HG02798 (cell line): ENCODE data around the gene ING5.

Experiments
- ATAC-seq: cut with Tn5 transposase; IDR thresholded peaks from one replicate; pipeline ENCODE4 v1.9.1; 2021; ENCODE audit warnings: mild to moderate bottlenecking; ENCODE audit not compliant: unreplicated experiment, poor library complexity

Gene ING5

DNA sequence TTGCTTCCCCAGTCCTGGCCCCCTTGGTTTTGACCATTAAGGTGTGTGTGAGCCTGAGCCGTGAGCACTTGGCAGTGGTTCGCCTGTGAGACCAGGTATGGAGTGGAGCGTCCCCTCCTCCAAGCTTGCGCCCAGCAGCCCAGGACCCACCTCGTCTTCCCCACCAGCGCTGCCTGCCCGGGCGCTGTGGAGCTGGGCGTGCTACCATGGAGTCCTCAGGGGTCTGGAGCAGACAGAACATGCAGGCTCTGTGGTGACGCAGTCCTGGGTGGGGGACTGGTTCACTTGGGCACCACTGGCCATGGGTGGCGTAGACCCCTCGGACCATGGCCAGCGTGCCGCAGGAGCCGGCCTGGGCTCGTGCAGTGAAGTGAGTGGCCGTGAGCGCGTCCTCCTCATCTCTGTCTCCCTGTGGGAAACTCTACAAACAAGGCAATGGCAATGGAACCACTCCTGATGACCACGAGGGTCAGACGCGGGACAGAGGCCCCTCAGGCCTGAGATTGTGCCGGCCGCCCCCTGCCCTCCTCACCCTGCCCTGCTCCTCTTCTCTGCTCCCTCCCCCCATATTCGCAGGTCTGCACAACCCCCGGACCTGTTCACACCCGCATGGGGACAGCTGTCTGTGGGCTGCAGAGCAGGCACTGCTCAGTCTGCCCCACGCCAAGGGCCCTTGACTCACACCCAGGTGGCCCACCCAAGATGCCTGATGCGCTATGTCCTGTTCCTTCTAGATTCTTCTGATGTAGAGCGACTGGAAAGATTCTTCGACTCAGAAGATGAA is 30.2 kb upstream of the ING5 start:
- ATAC-seq: no peak

DNA sequence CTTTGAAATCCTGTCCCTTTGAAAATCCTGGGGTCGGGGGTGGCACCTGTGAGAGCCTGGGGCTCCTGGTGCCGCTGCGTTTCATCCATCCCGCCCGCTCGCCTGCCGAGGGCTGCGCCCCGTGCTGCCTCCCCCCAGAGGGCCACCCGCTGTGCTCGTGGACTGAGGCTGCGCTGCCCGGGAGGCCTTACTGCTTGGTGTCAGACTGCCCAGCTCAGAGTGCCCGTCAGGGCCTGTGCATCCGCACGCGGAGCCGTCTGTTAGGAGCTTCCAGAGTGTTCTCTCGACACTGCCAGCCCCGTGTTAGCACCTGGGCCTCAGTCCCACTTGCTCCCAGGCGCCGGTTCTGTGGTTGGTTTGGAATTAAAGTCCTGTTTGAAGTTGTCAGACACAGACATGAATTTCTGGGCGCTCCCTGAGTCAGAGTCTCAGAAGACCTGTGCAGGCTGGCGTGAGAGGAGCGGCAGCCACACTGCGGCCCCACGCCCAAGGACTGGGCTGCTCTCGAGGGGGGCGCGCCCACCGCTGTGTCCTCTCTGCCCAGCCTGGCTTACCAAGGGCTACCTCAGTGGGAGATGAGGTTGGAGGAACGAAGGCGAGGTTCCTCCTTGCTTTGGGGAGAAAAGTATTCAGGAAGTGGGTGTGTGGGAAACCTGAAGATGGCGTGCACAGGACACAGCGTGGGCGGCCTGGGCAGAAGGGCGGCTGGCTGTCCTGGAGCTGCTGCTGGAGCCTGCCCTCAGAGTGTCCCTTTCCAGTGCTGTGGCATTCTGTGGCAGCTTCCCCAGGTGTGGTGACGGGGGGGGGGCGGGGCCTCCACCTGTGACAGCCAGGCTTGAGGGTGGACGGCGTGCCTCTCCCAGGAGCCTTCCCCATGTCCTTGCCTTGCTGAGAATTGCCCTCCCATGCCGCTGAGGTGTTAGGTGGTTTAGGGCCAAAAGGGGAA is 29.3 kb upstream of the ING5 start:
- no peak for ATAC-seq

DNA sequence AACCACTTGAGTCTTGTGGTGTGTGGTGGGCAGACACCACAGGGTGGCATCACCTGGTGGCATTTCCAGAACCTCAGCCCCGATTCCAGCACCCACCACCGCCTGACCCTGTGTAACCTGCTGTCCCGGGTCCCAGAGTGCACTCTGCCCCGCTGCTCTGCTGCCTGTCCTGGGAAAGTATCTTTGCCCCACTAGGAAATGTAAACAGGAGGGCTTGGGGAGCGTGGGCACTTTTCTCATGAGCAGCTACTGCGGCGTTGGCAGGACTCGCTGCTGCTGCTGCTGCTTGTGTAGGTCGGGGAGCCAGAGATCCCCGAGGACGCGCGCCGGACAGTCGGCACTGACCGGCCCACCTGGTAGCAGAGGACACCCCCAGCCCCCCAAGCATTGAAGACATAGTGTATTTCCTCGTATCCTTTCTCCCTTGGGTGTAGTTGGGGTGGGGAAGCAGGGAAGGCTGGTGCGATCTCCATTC is 28.6 kb upstream of the ING5 start:
- ATAC-seq: no peak

DNA sequence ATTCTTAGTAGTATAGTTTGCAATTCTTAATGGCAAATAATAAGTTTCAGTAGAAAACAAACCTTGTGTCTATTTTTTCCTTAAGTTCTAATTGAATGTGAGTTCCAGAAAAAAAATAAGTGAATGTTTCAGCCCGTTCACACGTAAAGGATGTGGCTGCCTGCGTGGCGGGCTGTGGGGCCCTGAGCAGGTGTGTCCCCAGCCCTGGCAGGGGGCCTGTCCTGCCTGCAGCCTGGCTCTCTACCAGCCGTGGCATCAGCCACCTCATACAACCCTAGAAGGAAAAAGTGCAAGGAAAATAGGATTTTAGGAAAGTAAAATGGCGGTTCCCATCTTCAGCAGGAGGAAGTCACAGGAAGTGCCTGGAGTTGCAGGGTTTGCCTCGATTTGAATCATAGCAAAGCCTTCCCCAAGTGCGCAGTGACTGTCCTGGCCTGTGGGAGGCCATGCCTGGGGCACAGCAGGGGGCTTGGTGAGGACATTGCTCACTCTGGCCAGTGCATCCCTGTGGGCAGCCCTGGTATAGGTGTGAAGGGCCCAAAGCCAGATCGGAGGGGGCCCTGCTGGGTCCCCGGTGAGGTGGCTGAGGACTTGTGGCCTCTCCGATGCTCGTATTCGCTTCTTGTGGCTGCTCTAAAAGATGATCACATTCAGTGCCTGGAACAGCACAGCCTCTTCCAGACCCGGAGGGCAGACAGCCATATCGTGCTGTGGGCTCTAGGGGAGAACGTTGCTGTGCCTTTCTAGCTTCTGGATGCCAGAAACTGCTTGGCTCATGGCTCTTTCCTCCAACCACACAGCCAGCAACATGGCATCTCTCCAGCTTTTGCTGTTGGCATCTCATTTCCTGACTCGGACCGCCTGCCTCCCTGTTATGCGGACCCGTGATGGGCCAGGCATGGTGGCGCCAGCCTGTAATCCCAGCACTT is 27.8 kb upstream of the ING5 start:
- ATAC-seq: no peak

DNA sequence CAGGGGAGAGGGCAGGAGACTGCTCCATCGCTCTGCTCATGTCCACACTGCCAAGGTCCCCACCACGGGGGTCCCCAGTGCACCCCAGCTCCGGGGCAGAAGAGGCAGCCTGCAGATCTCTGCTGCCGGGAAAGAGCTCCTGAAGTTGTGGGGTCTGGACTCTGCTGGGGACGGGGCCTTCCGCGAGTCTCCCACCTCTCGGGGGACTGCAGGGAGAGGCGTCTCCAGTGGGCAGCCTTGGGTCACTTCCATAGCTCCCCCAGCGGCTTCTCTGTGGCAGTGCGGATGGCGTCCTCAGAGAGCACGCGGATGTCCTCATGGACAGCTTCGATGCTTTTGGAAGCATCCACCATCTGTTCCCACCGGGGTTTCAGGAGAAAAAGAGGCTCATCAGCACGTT is 26.0 kb upstream of the ING5 start:
- ATAC-seq: no peak

DNA sequence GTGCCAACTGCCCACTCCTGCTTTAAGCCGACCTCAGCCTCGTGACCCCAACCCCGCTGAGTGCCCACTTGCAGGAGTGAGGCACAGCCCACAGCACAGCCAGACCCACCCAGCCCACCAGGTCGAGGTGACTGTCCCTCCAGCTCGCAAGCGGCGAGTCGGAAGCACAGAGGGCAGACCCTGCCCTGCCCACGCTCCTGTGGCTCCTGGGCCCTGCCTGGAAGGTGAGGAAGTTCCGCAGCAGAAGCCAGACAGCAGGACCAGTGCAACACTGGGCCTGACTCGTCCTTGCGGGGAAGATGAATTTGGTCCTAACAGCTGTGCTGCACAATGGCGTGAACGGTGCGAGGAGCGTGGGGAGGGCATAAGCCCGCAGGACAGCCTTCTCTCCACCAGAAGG is 25.2 kb upstream of the ING5 start:
- no peak for ATAC-seq

DNA sequence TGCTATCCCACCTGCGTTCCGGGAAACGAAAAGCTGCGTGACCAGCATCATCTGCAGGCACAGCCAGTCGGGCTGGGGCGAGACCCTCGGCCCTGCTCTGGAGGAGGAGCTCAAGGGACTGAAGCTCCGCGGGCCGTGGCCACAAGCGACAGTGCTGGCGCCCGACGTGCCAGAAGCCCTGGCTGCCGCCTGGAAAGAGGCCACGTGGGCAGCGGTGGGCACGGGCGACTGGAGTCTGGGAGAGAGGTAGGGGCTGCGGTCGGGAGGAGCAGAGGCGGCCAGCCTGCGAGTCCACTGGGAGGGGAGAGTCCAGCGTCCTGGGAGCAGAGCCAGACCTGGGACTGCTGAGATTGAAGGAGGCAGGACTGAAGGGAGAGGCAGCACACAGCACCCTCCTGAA is 24.4 kb upstream of the ING5 start:
- ATAC-seq: no peak

DNA sequence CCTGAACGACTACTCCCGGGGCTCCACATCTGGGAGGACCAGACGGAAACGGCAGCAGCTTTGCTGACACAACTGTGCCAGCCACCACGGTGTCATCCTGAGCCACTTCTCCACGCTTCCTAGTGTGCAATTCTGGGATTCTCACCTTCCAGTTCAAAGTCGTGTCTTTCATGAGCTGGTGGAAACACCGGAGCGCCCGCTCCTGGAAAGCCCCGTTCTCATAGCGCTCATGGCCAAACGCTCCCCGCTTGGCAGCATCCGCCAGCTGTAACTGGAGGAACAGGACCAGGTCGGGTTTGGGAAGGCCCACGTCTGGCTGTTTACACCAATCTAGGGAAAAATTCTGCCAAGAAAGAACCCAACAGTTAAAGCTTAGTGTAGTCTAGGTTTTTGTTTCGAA is 23.5 kb upstream of the ING5 start:
- no peak for ATAC-seq

DNA sequence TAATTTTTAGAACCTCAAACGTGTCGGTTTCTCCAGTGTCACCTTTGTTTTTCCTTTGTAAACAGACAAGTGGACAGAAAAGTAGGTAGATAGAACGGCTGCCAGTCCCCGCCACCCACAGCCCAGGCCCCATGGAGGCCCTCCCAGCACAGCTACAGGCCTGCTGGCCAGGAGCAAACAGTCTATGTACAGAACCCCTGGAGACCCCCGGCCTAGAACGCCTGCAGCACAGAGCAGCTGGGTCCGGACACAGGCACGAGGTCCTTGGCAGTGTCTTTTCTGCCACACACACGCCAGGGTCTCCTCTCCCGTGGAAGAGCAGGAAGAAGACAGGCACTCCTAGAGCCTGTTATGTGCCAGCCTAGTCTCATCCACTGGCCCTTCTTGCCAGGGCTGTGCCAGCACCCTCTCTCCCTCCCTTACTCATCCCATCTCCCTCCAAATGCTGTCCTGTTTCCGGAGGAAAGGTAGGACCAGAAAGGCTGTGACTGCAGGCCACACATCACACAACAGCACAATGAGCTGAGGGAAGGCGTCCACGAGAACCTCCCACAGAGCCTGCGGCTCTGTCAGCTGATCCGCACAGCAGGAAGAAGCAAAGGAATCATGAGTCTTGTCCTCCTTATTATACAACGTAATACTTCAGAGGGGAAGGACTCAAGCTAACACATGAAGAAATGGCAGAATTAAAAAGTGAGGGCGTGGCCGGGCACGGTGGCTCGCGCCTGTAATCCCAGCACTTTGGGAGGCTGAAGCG is 22.9 kb upstream of the ING5 start:
- no peak for ATAC-seq

DNA sequence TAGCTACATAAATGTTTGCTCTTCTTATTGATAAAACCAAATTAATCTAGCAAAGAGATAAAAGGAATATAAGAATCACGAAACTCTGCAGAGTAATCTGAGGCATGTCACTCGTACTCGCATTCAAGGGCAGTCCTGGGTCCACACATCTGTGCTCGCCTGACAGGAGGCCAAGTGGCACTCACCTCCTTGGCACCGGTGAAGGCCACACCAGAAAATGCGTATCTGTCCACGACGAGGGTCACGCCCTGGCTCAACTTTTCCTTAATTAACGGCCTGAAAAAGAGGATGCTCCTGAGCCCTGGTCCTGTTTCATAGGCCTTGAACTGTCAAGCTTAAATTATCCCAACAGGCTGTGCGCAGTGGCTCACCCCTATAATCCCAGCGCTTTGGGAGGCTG is 21.8 kb upstream of the ING5 start:
- no peak for ATAC-seq

DNA sequence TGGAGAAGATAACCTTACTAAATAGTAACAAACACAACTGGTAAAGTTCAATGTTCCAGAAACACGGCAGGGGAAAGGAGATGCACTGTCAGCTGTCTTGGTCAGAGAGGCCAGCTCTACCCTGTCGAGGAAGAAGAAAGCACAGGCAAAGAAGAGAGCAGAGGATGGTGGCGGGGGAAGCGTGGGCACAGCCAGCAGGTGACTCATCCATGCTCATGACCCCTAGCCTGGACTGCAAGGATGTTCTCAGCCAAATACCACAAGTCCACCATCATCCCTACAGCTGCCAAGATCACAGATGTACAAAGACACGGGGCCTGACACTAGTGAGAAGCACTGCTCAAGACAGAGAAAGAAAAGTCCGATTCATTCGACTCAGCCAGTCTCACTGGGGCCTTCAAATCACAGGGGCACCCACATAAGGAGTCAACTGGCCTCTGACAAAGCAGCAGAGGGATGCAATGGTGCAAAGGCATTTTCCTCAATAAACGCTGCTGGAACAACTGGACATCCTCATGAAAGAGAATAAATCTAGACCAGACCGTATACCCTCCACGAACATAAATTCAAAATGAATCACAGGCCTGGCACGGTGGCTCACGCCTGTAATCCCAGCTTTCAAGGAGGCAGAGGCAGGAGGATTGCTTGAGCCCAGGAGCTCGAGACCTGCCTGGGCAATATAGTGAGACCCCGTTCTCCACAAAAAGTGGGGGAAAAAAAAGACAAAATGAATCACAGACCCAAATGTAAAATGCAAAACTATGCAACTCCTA is 20.8 kb upstream of the ING5 start:
- no peak for ATAC-seq

DNA sequence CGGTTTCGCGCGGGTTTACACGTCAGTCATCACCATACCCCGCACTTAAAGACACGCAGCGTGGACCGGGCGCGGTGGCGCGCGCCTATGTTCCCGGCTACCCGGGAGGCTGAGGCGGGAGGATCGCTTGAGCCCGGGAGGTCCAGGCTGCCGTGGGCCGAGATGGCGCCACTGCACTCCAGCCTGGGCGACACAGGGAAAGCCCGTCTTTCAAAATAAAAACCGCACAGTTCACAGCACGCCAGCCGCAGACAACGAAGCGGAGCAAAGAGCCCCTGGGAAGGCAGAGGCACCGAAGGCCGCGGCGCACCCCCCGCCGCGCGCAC is 15.6 kb upstream of the ING5 start:
- ATAC-seq: no peak

DNA sequence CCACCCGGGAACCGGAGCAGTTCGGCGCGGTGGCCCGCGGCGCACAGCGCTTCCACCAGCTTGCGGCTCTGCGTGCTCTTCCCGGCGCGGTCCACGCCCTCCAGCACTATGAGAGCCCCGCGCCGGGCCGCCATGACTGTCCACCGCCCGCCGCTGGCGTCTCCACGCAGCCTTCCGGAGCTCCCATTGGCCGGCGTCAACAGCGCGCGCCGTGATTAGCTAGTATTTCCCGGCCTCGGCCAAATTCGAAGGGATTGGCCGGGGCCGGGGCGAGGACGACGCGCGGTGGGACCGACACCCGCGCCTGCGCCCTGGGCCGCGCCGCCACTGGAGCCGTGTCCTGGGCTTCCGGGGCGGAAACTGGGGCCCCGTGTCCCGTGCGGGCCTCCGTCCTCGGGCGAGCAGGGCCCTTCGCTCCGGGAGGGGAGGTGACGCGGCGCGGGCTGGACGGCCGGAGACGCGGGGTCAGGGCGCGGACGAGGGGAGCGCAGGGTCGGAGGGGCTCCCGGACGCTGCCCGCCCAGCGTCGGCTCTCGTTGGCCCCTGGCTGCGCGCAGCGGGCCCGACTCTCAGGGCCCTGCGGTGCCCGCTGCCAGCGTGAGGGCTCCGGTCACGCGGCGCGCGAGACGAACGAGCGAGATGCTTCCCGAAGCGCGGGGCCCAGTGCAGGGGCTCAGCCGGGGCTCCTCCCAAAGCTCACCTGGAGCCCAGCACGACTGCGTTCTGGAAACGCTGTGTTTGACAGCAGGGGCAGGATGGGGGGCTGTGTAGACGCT is 15.0 kb upstream of the ING5 start, which contains the start of gene DTYMK:
Gene DTYMK (minus strand): TSS at position 166 of the 776 bp plus-strand sequence. CDS start 32 bp downstream, at position 134.
- peak; percentile 97 for ATAC-seq

DNA sequence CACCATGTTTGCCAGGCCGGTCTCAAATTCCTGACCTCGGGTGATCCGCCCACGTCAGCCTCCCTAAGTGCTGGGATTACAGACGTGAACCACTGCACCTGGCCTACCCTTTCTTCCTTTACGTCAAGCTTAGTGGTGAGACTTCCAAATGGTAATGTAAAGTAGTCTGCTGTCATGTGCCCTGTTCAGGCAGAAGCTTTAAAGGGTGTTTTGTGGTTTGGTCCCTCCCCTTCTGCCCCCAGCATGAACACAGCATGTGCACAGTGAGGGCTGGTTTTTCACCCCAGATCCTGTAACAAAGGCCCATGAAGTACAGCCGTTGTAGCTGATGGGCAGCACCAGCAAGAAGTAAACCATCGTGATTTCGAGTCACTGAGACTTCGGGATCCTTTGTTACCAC is 12.5 kb upstream of the ING5 start:
- no peak for ATAC-seq

DNA sequence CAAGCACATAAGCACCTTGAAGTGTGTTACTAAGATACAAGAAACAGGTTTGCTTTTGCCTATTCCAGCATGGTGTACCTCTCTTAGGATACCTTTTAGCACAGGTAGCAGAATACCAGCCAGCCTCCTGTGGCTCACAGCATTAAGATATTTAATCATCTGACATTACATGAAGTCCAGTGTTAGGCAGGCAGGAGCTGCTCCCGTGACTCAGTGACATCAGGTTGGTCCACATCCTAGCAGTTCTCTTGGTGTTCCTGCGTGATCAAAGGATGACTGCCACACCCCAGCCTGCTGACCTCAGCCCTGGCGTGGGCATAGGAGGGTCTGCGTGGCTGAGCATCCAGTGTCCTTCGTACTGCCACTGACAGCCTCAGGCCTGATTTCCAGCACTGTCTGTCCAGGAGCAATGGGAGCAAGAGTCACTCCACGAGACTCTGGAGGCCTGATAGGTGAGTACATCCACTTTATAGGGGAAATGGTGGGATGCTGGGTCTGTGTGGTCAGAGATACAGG is 11.6 kb upstream of the ING5 start:
- no peak for ATAC-seq

DNA sequence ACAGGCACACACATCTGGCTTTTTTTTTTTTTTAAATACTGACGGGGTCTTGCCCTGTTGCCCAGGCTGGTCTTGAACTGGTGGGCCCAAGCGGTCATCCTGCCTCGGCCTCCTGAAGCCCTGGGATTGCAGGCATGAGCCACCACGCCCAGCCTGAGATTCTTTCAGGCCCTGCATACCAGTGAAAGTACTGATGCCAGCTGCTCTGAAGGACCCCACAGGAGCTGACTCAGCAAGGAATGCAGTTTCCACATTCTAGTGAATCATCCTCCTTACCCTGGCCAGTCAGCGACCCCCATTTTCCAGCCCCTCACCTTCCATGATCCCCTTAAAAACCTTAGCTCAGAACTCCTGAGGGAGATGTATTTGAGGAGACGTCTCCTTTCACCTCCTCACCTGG is 9.4 kb upstream of the ING5 start:
- ATAC-seq: no peak

DNA sequence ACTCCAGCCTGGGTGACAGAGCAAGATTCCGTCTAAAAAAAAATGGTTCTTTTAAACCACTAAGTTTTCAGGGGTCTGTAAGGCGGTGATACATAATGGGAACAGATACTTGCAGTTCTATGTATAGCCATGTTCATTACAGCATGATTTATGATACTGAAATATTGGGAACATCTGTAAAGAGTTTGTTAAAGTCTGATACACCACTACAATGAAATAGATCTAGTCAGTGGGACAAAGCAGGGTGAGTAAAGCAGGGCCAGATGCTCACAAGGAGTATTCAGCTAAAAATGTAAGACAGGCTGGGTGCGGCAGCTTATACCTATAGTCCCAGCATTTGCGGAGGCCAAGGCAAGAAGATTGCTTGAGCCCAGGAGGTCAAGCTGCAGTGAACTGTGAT is 6.2 kb upstream of the ING5 start:
- ATAC-seq: no peak

DNA sequence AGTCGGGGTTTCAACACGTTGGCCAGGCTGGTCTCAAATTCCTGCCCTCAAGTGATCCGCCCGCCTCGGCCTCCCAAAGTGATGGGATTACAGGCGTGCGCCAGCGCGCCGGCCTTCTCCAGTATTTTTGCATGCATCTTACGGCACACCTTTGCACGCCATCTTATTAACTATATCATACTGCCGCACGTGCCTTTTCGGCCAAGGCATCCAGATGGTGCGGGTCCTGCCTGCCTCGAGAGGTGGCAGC is 765 bp upstream of the ING5 start:
- ATAC-seq: no peak
